Gastrocnemius medialis (tissue), 4 donors: ENCODE measurements around the gene SERPINE3. TPM values are rescaled to one million over a fixed set of nuclear protein-coding genes. Genes with fewer than 3 reads are reported as not detected.

Source experiments
- ATAC-seq, 2 donors: fragments of 150-250 bp; one replicate each; pipeline ENCODE4 v1.9.1; 2016
- DNase-seq, 2 donors: peaks; one replicate each; pipeline ENCODE4 v3.0.0-alpha.2; 2019
- H3K27ac ChIP-seq, 4 donors: fragments of 200-600 bp; sonication (generic); 1 replicate in 1 of 4; 2 replicates in 3 of 4; pipeline ENCODE4 v1.5.1; 2016 to 2018; ENCODE audit warnings: mild to moderate bottlenecking in 2 of 4, moderate library complexity in 1 of 4
- H3K27me3 ChIP-seq, 3 donors: fragments of 200-600 bp; sonication (generic) in 2 of 3; 1 replicate in 1 of 3; 2 replicates in 2 of 3; pipeline versions ENCODE4 v1.5.1 to v1.6.0; 2016 to 2019; ENCODE audit warnings: mild to moderate bottlenecking in 1 of 3, moderate library complexity in 1 of 3
- H3K36me3 ChIP-seq, 2 donors: fragments of 200-600 bp; sonication (generic) in 1 of 2; one replicate each; pipeline ENCODE4 v1.5.1; 2017 to 2018
- H3K4me1 ChIP-seq, 2 donors: fragments of 200-600 bp; sonication (generic) in 1 of 2; one replicate each; pipeline ENCODE4 v1.5.1; 2016 to 2017; ENCODE audit warnings: mild to moderate bottlenecking in 2 of 2
- H3K4me3 ChIP-seq, 4 donors: fragments of 200-600 bp; sonication (generic) in 3 of 4; 1 replicate in 1 of 4; 2 replicates in 3 of 4; pipeline ENCODE4 v1.5.1; 2016 to 2019; ENCODE audit warnings: mild to moderate bottlenecking in 2 of 4
- H3K9me3 ChIP-seq, 3 donors: fragments of 200-600 bp; sonication (generic) in 2 of 3; 1 replicate in 1 of 3; 2 replicates in 2 of 3; pipeline ENCODE4 v1.5.1; 2016 to 2019
- CTCF ChIP-seq, 5 experiments: fragments of 450-650 bp in 3 of 5; fragments of 200-600 bp in 2 of 5; sonication (generic) in 2 of 5; IDR thresholded peaks in 4 of 5; conservative IDR thresholded peaks in 1 of 5; 1 replicate in 4 of 5; 2 replicates in 1 of 5; pipeline ENCODE4 v1.5.1; 2016 to 2019; ENCODE audit warnings: antibody characterized with exemption in 5 of 5, mild to moderate bottlenecking in 3 of 5, moderate library complexity in 3 of 5
- POLR2A ChIP-seq, 2 donors: fragments of 450-650 bp; IDR thresholded peaks; one replicate each; pipeline ENCODE4 v1.6.1; 2017; ENCODE audit warnings: antibody characterized with exemption in 2 of 2, mild to moderate bottlenecking in 2 of 2, moderate library complexity in 2 of 2
- in situ Hi-C, 4 donors: fragments of 200-750 bp; cut with MboI; loops; one replicate each; pipeline versions ENCODE4 v1.15.0 to v1.8.0; 2017; ENCODE audit warnings: low sequenced_read_pairs in 4 of 4
- intact Hi-C: fragments of 100-400 bp; cut with DNase I; formaldehyde crosslinking; loops from one replicate; pipeline ENCODE4 v1.15.1; 2023; ENCODE audit warnings: low total_unique reads
- total RNA-seq, 4 donors: library from RNA; depleted of rRNA; stranded (reverse); fragments of >200 nt; gene quantifications; one replicate each; pipeline versions ENCODE4 v1.1.0 to v1.2.3, GENCODE V29; 2016

SERPINE3 gene
- total RNA-seq, 4 donors from 2014 or later, result not detected

DNA sequence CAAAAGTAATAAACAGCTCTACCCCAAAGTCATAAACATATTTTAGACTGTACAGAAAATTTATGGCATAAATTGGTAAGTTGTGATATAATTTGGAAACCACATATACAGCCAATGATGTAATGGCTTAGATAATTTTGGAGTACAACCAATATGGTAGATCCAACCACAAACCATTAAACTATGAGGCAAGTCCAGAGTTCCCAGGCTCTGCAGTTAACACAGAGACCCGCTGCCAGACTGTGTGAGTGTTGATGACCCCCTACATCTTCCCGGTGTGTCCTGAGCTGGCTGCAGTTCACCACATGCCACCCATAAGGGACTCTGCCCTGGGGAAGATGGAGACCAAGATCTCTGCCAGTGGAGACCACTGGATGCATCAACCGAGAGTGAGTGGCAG, 9.9 kb upstream of the SERPINE3 start:
- in situ Hi-C loops (no loop called here), intact Hi-C loops (no loop called here)
- DNase-seq (no peak), ATAC-seq (no peak)
- no peaks in the 10 kb centered on the region for H3K4me1 ChIP-seq
- H3K27me3 ChIP-seq, result no peaks in the 10 kb centered on the region
- no peaks in the 10 kb centered on the region for H3K9me3 ChIP-seq
- no peak overlapping the region for H3K4me3 ChIP-seq
- H3K27ac ChIP-seq, result no peak overlapping the region
- no peaks in the 10 kb centered on the region for H3K36me3 ChIP-seq
- TF ChIP-seq POLR2A (IDR thresholded peaks at IDR 0.05) (no peak), CTCF (IDR thresholded peaks at IDR 0.05 in 4 of 5, conservative IDR thresholded peaks at IDR 0.05 in 1 of 5) (no peak)

DNA sequence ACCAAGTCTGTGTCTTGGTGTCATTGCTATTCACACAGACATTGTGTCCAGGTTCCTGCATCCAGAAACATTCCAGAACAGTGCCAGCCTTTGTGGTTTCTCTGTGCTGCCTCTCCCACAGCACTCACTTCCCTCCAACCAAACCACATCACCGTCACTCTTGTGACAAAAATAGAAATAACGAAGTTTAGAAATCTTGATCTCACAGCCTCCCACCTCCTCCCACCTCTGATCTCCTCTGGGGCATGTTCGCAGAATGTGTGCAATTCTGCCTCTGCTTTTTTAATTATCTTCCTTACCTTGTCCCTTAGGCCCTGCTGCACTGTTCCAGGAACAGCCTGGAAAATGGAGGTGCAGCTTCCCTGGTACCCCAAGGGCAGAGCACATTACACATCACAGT, 8.7 kb upstream of the SERPINE3 start:
- H3K4me3 ChIP-seq, result no peak overlapping the region
- H3K27me3 ChIP-seq, result no peaks in the 10 kb centered on the region
- no peak for ATAC-seq
- no peak overlapping the region for H3K27ac ChIP-seq
- no peaks in the 10 kb centered on the region for H3K36me3 ChIP-seq
- H3K4me1 ChIP-seq, result no peaks in the 10 kb centered on the region
- TF ChIP-seq CTCF (IDR thresholded peaks at IDR 0.05 in 4 of 5, conservative IDR thresholded peaks at IDR 0.05 in 1 of 5) (no peak), POLR2A (IDR thresholded peaks at IDR 0.05) (no peak)
- in situ Hi-C loops (no loop called here), intact Hi-C loops (no loop called here)
- DNase-seq, result no peak
- no peaks in the 10 kb centered on the region for H3K9me3 ChIP-seq

DNA sequence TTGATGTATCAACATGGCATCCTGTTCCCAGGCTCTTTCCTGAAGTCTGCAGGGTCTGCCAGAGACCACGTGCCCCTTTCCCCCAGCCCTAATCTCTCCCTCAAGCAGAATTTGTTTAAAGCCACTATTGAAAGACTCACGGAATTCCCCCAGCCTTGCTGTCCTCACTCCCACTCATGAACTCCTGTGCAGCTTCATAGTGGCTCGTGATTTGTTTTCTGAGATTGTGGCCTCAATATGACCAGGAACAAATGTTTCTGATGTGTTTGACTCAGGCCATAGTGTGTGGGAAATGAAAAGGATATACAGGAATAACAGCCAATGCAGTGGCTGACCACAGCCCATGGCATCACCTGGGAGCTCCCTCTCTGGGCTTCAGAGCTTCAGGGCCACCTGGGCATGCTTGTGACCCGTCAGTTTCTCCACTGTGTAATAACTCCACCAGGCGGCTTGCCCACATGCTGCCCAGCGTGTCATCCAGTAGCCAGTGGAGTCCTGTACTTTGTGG, 8.1 kb upstream of the SERPINE3 start:
- Histone ChIP-seq H3K4me3 (no peak overlapping the region), H3K36me3 (no peaks in the 10 kb centered on the region), H3K4me1 (no peaks in the 10 kb centered on the region), H3K9me3 (no peaks in the 10 kb centered on the region), H3K27me3 (no peaks in the 10 kb centered on the region), H3K27ac (no peak overlapping the region)
- no peak for ATAC-seq
- TF ChIP-seq POLR2A (IDR thresholded peaks at IDR 0.05) (no peak), CTCF (IDR thresholded peaks at IDR 0.05 in 4 of 5, conservative IDR thresholded peaks at IDR 0.05 in 1 of 5) (no peak)
- in situ Hi-C loops (no loop called here), intact Hi-C loops (no loop called here)
- DNase-seq, result no peak

GRCh38 chr13:51332566-51333361, 6.7 kb upstream of the SERPINE3 start:
- no peak for DNase-seq
- TF ChIP-seq CTCF (IDR thresholded peaks at IDR 0.05 in 4 of 5, conservative IDR thresholded peaks at IDR 0.05 in 1 of 5), result no peak
- TF ChIP-seq POLR2A (IDR thresholded peaks at IDR 0.05), result no peak
- Histone ChIP-seq H3K27ac (no peak overlapping the region), H3K4me3 (no peak overlapping the region), H3K27me3 (no peaks in the 10 kb centered on the region), H3K4me1 (no peaks in the 10 kb centered on the region), H3K36me3 (no peaks in the 10 kb centered on the region), H3K9me3 (no peaks in the 10 kb centered on the region)
- in situ Hi-C loops, result no loop called here
- intact Hi-C loops, result no loop called here
- ATAC-seq, result no peak
